RWPE1 (cell line): ENCODE results near the gene CYP19A1.
A peak's percentile ranks its signal among the peaks of the same experiment; 100 is the strongest.

Experiments
- CTCF ChIA-PET: fragments of 350-600 bp; sonication (Branson Sonifier 250); formaldehyde crosslinking; extraction: SDS; loops from one replicate; lab custom pipeline; 2021; lab: Yijun Ruan, JAX
- POLR2A ChIA-PET: fragments of 400-600 bp; formaldehyde crosslinking; extraction: SDS; loops from one replicate; lab custom pipeline; 2020; ENCODE audit warnings: antibody characterized with exemption; ENCODE audit not compliant: low non-redundant PET; lab: Yijun Ruan, JAX
- DNase-seq: peaks from one replicate; pipeline ENCODE4 v3.0.0; 2012; ENCODE audit warnings: low spot score
- H3K27ac ChIP-seq: fragments of 450-650 bp; 2 replicates; pipeline ENCODE4 v1.5.1; 2017
- TF ChIP-seq, protein P1 (sequence below): fragments of 450-650 bp; conservative IDR thresholded peaks from 2 replicates; pipeline ENCODE4 v1.5.1; 2017; ENCODE audit warnings: low read depth, mild to moderate bottlenecking

Gene CYP19A1

DNA sequence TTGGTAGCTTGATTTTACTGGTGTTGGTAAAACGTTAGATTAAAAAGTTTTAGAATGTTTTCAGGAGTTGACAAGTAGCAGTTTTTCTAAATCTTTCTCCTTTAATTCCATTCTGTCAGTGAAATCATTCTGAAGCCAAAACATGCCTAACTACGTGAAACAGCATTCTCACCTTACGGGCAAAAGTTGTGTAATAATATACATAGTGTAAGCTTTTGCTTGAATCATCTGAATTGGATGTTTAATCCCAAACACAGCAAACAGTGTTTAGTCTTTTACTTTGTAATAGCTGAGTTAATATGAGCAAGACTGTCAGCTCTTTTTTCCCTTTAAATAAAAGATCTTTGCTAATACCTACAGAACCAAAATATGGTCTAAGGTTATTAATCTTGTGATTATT lies 100.6 kb downstream of the CYP19A1 start:
- TF ChIP-seq, protein P1, sequence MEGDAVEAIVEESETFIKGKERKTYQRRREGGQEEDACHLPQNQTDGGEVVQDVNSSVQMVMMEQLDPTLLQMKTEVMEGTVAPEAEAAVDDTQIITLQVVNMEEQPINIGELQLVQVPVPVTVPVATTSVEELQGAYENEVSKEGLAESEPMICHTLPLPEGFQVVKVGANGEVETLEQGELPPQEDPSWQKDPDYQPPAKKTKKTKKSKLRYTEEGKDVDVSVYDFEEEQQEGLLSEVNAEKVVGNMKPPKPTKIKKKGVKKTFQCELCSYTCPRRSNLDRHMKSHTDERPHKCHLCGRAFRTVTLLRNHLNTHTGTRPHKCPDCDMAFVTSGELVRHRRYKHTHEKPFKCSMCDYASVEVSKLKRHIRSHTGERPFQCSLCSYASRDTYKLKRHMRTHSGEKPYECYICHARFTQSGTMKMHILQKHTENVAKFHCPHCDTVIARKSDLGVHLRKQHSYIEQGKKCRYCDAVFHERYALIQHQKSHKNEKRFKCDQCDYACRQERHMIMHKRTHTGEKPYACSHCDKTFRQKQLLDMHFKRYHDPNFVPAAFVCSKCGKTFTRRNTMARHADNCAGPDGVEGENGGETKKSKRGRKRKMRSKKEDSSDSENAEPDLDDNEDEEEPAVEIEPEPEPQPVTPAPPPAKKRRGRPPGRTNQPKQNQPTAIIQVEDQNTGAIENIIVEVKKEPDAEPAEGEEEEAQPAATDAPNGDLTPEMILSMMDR: no peak
- DNase-seq: no peak
- POLR2A ChIA-PET: no interaction called here
- no peak overlapping the region for H3K27ac ChIP-seq
- CTCF ChIA-PET: no interaction called here

DNA sequence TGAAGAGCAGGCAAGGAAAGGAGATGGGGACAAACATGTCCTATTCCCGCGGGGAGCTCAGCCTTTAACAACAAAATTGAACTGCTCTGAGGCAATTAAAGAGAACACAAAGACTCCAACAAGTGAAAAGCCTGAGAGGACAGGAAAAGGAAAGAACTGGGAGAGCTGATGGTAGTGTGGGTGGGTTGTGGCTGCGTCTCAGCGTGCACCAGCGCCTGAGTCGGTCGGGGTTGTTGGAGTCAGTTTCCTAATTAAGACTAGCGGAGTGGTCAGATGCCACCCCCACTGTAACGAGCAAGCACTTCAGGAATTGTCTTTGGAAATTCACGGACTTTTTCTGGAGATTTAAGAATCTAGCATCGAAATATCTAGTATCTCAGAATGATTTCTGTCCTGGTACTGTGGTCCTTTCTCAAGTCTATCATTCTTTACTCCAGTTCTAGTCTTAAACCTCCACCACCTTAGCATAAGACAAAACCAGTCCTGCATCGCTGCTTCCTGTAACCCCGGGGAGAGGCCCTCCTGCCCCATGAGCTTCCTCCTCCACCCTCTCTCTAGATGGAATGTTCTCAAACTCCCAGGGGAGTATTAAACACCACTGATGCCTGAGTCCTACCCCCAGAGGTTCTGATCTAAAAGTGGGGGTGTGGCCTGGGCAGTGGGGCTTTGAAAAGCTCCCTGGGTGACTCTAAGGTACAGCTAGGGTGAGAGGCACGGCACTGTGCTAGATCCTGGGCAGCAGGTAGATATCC lies 104.0 kb downstream of the CYP19A1 start:
- POLR2A ChIA-PET: no interaction called here
- CTCF ChIA-PET: interaction anchor here (2.0 kb wide), 1 partner anchor 72 kb away, joined by 8 read pairs; no protein-coding TSS in a partner anchor
- H3K27ac ChIP-seq: no peak overlapping the region
- DNase-seq: no peak
- TF ChIP-seq, protein P1: no peak

DNA sequence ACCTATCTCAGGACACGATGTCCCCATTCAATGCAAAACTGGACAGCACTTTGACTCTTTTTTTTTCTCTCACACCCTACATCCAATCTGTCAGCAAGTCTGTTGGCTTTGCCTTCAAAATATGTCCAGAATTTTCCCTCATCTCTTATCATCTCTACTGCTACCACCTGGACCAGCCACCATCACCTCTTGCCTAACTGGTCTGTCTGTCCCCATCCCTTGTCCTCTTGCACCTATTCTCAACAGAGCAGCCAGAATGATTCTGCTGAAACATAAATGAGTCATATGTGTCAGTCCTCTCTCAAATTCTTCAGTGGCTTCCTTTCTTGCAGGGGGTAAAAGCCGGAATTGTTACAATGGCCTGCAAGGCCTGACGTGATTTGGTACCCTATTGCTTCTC lies 105.8 kb downstream of the CYP19A1 start:
- POLR2A ChIA-PET: no interaction called here
- DNase-seq: no peak
- no peak overlapping the region for H3K27ac ChIP-seq
- CTCF ChIA-PET: no interaction called here
- TF ChIP-seq, protein P1: no peak

GRCh38 chr15:51229907-51230330 lies 108.5 kb downstream of the CYP19A1 start:
- DNase-seq: peak; percentile 18
- TF ChIP-seq, protein P1: no peak
- ChIA-PET CTCF (interaction anchor here (1.2 kb wide), 1 partner anchor 152 kb away, joined by 3 read pairs; no protein-coding TSS in a partner anchor), POLR2A (no interaction called here)
- no peak overlapping the region for H3K27ac ChIP-seq

- POLR2A ChIA-PET: no interaction called here
- TF ChIP-seq, protein P1: no peak
- CTCF ChIA-PET: interaction anchor here (0.5 to 0.7 kb wide), 2 partner anchors 218 to 570 kb away, joined by 3 read pairs; no protein-coding TSS in a partner anchor
- DNase-seq: peak; percentile 88
- peak overlapping the region; percentile 30; the same call in 1 of the 2 replicates for H3K27ac ChIP-seq
Measured at GRCh38 chr15:51227940-51228732, 110.3 kb downstream of the CYP19A1 start.

- POLR2A ChIA-PET: no interaction called here
- no peak overlapping the region for H3K27ac ChIP-seq
- CTCF ChIA-PET: interaction anchor here (0.8 kb wide), 1 partner anchor 139 kb away, joined by 4 read pairs; no protein-coding TSS in a partner anchor
- DNase-seq: no peak
- TF ChIP-seq, protein P1: no peak
Measured at GRCh38 chr15:51226576-51227210, 111.7 kb downstream of the CYP19A1 start.
